Stimulated activated CD4-positive, alpha-beta T cell treated with anti-CD3 and anti-CD28 coated beads, Interleukin-1b, Interleukin-23, amount 100 ng/mL, for 1 hour (primary cell): Measurements from ENCODE around the gene FAM135A.

Source experiments
- DNase-seq, 2 donors: peaks; one replicate each; pipeline ENCODE4 v3.0.0-alpha.2; 2020; ENCODE audit warnings: low read depth in 2 of 2

Gene FAM135A

DNA sequence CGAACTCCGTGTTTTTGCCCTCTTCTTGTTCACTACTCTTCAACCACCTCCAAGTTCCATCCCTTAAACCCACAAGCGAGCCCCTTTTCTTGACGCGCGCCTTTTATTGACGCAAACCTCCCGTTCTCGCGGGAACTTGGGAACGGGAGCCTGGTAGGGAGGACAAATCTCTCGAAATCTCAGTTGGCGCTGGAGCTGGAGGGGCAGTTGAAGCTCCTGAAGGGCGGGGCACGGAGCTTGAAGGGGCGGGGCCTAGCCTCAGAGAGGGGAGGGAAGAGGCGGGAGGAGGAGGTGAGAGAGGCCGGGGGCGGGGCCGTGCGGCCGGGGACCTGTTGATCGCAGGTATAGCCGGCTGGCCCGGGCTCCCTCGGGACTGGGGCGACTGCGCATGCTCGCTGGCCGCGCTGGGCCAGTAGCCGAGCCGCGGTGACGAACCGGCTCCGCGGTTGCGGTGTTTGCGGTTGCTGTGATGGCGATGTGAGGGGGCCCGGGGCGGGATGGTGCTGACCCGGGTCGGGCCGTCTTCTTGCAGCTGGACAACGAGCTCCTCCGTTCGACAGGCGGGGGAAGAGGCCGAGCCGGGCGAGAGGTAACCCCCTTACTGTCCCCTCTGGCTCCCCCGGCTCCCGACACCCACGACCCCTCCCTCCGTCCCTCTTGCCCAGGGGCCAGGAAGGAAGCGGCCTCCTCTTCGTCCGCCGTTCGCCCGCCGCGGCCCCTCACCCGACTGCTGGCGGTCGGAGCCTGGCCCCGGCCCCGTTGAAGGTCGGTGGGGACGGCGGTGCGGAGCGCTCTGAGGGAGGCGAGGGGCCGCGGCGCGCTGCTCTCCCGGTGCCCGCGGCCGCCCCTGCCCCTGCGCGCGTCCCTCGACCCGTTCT is at the start of gene FAM135A:
FAM135A (plus strand) TSS at position 395 of the 878 bp plus-strand sequence. CDS start 14,835 bp downstream, outside the sequence.
- DNase-seq: peak; percentile 85 to 86

DNA sequence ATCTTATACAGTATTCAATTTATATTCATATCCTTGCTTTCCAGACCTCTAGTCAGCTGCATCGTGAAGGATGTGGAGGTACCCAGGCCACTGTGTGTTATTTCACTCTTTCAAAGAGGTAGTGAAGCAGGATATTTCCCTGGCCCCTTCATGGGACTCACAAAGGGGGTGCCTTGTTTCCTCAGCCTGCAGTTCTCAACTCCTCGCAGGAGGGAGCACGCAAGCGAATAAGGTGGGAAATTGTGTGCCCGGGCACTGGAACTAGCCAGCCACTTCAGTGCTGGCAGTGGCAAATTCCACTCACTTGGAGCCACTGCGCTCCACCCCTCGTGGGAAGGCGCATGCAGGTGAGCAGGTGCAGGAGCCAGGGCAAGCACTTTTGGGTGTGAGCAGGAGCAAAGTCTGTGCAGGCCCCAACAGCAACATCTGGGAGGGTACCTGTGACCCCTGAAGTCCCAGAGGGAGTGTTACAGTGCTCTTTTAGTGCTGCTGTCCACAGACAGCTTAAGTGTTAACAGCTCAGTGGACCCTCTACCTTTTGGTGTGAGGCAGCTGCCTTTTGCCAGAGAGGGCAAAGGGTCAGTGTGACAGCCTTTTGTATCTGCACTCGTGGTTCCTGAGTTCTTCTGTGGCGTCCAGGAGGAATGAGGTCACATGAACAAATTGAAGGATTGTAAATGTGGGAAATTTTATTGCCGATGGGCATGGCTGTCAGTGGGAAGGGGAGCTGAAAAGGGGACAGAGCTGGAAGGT is 49.4 kb upstream of the FAM135A start:
- DNase-seq: no peak

DNA sequence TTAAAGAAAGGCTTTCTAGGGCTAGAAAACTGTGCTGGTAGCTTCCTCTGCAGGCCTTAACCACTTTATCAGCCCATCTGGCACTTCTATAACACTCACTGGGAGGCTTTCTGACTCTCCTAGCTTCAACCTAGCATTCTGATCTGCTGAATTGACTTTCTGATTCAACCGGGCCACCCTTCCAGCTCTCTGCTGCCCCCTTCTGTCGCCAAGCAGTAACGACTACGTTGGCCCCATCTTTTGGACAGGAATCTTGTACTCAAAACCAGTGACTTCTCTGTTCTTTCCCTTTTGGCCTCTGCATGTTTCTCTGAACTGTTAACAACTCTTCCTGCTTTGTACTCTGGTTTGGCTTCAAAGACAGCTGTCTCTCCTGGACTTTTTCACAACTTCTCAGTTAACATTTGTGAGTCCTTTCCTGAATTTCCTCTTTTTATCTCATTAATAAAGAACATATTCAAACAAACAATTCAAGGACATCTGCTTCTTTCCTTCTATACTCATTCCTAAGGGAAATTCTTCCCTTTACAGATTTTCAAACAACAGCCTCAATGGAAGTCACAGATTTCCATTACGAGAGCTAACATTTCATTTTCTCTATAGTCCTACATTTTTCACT is 43.9 kb upstream of the FAM135A start:
- DNase-seq: peak; percentile 19 to 47

DNA sequence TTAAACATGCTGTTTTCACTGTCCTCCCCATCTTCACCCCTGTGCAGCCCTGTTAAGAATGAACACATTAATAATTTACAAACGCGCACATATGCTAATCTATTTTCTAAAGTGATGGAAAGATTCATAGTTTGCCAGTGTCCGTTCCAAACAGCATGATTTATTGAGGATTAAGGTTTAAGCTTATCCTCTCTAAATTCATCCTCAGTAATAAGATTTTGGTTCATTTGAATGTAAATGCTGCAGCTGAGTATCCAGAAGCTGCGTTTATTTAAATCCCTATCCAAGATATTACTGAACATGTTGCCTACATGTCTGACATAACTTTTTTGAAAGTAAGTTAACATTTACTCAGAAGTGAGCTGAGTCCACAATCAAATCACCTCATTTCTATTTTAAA is 42.8 kb upstream of the FAM135A start:
- DNase-seq: no peak

DNA sequence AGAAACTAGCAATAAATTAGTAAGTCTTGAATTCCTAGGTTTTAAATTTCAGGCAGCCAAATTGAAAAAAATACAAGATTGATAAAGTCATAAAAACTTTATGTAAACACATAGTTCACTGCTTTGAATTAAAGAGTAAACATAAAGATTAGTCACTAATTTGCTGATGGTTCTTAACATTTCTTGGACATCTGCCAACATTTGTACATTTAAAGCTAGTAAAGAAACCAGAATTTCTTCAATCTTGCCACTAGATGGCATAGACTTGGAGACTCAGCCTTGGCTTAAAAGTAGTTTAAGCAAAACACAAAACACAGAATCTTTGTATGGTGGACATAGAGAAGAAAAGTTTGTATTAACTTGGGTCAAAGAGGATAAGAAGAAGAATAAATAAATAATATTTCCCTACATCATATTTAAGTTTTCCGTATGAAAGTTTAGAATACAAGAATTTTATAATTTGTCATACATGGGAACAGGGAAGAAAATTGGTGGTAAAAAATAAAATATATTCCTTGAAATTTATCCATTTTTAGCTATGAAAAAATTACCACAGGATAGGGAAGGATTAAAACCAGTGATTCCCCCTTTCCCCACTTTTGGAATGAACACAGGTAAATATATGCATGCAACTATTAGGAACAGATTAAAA is 41.7 kb upstream of the FAM135A start:
- DNase-seq: no peak

DNA sequence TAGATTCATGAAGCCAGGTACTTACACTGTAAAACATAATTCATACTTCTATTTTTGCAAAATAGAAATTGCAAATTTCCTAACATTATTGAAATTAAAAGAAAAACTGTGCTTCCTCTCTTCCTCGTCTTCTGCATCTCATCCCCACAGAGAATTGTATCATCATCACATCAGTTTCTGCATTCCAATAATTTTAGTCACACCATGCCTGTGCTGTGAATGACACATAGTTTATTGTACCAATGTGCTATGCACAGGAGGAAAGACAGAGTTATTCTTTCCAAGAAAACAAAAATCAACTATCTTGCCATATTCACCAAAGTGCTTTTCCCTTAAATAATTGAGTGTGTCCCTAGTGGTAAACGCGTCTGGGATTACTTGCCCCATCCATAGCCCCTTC is 38.1 kb upstream of the FAM135A start:
- DNase-seq: no peak

DNA sequence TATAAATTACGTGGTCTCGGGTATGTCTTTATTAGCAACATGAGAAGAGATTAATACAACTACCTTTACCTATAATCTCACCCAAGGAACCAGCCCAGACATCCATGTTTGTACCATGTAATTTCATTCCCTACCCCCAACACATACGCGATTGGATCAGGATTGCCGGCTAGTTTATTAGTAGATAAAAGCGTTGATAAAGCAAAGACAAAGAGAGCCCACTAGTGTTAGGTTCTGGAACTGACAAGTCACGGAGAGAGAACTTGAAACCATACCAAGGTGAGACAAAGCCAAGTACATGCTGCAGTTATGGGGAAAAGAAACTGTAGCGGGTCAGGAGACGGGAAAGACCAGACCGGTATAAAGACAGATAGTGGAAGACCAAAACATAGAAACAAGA is 37.4 kb upstream of the FAM135A start:
- DNase-seq: no peak

DNA sequence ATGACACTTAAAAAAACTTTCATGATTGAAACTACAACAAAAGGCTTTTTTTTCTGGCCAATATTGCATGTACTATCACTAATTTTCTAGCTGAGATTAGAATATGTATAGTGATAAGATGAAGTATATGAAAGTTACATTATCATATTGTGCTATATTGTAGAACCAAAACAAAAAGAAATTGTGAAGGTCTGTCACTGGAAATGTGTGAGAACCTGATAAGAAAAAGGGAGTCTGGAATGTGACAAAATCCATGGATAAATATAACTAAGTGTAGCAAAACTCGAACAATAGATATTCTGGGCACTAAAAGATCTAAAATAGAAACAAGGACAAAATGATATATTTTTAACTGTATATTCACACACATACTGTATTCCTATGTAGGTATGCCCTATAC is 36.7 kb upstream of the FAM135A start:
- no peak for DNase-seq

DNA sequence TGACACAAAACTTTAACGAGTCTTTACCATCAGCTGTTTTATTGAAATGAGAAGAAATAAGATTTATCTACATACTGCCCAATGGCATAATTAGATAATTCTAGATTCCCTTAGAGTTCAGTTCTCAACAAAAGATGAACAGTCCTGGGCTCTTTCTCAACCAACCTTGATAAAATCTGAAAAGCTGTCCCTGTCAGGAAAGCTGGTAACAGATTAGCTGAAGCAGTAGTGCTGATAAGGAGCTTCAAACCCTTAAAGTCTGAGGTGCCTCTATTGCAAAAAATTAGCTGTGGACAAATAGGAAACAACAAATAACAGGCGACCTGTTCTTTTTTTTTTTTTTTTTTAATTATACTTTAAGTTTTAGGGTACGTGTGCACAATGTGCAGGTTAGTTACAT is 35.9 kb upstream of the FAM135A start:
- DNase-seq: no peak

DNA sequence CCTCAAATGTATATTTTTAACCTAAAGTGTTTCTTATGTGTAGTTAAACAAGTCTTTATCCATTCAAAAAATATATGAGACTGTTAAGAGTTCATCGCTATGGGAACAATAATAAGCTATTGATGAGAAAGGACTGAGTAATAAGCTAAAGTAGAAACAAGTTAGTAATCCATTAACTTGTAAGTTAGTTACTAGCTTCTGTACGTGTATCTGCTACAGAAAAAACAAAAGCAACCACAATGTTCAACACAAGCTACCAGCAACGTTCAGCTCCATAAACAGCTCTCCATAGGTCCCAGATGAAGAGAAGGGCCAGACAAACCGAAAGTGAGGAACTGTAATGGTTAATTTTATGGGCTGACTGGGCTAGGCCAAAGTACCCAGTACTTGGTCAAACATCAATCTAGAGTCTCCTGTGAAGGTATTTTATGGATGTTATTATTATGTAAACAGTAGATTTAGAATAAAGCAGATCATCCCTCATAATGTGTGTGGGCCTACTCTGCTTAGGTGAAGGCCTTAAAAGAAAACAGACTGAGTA is 33.8 kb upstream of the FAM135A start:
- DNase-seq: no peak

DNA sequence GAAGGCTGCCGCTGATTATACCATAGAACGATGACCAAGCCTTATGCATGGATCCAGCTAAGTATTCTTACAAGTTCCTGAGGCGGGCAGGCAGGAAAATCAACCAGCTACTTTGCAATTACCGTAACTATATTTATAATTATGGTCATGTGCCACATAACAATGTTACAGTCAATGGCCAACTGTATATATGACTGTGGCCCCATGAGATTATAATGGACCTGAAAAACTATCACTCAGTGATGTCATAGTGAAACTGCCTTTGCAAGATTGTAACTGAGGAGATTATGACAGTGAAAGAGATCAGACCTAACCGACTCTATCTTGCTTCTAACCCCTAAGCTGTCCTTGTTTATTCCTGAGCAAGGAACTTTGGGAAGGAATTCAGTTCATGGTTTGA is 33.1 kb upstream of the FAM135A start:
- no peak for DNase-seq

DNA sequence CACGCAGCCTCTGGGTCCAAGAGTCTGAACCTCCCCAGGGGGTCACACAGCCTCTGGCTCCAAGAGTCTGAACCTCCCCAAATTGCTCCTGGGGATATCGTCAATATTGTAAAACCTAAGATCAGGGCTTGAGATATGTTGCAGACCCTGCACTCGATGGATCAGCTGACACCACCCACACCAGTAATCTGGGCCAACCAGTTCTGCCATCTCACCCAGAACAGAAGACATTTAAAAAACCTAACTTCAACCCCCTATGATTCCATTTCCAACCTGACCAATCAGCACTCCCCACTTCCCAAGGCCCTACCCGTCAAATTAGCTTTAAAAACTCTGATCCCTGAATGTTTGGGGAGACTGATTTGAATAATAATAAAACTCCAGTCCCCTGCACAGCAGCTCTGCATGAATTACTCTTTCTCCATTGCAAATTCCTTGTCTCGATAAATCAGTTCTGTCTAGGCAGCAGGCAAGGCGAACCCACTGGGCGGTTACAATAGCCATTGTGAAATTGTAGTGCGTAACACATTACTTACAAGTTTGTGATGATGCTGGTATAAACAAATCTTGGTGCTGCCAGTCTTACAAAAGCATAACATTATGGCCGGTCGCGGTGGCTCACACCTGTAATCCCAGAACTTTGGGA is 32.4 kb upstream of the FAM135A start:
- no peak for DNase-seq

DNA sequence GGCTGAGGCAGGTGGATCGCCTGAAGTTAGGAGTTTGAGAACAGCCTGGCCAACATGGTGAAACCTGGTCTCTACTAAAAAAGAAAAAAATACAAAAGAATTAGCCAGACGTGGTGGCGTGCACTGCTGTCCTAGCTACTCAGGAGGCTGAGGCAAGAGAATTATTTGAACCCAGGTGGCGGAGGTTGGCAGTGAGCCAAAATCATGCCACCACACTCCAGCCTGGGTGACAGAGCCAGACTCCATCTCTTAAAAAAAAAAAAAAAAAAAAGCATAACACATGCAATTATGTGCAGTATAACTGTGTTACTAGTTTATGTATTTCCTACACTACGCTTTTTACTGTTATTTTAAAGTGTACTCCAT is 31.9 kb upstream of the FAM135A start:
- no peak for DNase-seq

DNA sequence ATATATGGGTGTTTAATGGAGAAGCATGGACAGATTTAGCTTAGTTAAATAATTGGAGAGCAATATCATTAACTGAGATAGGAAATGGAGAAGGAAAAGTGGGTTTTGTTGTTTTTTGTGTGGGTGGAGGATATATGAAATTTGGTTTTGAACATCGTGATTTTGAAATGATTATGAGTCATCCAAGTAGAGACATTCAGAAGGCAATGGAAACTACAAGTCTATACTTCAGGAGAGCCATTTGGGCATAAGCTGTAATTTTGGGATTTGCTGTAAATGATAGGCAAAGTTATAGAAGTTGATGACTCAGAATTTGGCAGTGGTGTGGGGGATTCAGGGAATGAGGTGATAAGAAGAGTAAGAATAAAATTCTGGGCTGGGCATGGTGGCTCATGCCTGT is 27.4 kb upstream of the FAM135A start:
- DNase-seq: no peak

DNA sequence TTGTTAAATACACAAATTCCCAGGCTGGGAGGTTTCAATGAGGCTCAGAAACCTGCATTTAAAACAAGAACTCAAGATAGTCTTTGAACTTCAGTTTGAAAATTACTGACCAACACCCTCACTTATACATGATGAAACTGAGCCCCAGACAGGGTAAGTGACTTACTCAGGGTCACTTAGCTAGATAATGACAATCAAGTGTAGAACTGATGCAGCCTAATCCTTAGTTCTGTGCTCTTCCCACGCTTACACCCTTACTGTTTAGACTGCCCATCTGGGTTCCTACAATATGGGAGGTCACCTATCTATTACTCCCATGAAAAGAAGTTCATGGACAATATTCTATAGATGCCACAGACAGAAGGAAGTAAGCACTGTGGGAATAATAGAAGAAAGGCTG is 24.5 kb upstream of the FAM135A start:
- no peak for DNase-seq

DNA sequence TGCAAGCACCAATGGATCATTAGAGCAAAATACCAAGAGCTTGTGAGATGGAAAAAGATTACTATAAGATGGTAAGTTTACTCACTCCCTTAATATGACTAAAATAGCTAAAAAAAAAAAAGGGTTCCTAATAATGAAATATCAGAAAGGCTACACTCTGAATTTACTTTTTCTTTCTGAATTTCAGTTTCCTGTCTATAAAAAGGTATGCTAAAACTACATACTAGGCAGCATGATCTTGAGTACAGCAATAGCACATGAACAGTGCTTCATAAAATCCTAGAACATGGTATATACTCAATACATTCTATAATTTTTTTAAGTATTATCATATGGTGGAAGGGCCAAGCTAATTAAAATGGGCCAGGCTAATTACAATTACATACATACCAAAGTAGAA is 24.0 kb upstream of the FAM135A start:
- DNase-seq: no peak

DNA sequence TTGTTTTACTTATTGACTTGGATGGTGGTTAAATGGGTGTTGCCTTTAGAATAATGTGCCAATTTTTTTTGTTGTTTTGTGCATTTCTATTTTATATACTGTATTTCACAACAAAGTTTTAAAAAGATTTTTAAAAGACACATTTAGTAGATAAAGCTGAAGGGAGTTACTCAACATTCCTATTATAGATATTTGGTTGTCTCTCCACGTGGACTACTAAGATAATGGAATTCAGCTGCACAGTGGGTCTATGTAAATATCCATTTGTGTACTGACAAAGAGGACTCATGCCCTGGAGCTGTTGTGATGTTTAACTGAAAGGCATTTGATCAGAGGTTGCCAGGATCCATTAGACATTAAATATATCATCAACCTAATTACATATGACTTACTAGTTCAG is 23.2 kb upstream of the FAM135A start:
- DNase-seq: no peak

DNA sequence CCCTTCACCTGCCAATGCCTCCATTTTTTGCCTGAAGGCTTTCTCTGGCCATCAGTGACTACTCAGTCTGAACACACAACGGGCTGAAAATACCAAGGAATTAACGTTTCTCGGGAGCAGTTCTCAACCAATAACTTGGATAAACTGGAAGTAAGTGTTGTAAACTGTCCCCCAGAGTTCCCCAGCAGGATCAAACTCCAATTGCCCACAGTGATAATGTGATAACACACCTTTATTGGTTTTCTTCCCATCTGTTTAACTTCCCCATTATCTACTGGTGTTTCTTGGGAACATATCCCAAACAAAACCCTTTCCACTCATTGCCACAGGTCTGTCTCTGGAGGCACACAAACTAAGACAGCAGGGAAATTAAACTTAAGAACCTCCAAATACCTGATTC is 21.8 kb upstream of the FAM135A start:
- no peak for DNase-seq

DNA sequence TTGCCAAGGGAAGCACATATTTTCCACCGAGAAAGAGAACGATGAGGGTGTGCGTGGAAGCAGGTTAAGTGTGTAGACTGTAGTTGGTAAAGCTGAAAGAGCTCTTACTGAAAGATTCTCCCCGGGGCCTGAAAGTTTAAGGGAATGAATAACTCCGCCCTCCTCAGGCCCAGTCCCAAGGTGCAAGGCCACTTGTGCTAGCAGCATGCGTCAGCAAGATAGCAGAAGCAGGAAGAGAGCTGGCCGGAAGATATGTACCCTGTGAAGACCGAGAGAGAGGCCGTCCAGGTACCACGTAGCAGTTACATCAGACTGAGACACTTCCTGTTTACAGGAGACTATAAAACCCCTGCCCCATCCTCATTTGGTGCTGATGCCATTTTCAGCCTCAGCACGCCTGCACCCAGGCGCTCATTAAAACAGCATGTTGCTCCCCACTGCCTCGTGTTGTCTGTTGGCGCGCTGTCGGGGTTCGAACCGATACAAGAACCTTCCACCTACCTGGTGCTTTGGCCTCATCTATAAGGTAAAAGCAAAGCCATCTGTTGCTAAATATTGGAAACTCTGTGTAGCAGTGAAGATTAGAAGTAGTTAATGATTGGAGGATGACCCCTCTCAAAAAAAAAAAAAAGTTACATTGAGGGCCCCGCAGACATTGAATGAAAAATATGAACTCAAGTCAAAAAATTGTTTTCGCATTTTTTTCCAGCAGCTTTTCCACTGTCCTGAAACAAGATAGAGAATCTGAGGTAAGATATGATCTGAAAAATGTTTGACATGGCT is 18.6 kb upstream of the FAM135A start:
- no peak for DNase-seq

DNA sequence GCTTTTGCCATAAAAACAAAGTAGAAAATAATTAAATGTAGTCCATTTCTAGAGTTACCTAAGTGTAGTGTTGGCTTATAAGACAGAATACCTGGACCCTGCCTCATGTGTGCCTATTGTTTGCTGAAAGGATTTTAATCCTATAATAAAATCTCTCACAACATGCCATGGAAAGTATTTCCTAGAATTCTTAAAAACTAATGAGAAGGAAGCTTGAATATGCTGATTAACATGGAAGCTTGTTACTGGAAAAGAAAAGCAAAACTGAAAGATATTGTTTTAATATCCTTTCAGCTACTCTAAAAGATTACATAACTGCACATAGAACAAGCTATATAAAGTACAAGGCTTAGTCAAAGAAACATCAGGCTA is 18.0 kb upstream of the FAM135A start:
- no peak for DNase-seq

DNA sequence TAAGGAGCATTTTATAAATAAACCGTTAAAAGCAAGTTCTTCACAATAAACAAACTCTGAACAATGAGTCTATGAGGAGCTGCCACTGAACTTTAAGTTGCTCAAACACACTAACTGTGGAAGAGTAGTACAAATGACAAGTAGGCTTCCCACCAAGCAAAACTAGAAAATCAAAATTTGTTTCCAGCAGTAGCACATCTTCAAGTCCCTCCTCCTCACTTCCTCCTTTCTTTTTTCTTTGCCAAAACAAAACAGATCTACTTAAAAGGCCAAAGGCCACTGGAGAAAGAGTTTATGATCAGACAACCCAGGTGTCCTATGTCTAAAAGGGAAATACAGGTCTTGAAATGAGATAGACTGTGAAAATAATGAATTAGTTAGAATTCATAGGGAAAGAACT is 17.1 kb upstream of the FAM135A start:
- DNase-seq: no peak
